Naive thymus-derived CD4-positive, alpha-beta T cell (primary cell): ENCODE data around the gene LRFN4. TPM values are rescaled to one million over a fixed set of nuclear protein-coding genes. Genes with fewer than 3 reads are reported as not detected.

Source experiments
- ATAC-seq: fragments of 150-1000 bp; cut with Tn5 transposase; 2 replicates; pipeline ENCODE4 v1.10.0; 2021; ENCODE audit warnings: mild to moderate bottlenecking, moderate library complexity
- CTCF ChIA-PET: fragments of 350-600 bp; sonication (Branson Sonifier 250); formaldehyde crosslinking; loops from one replicate; lab custom pipeline; 2021; ENCODE audit warnings: antibody characterized with exemption; lab: Charles Lee
- POLR2A ChIA-PET: fragments of 350-600 bp; sonication (Branson Sonifier 250); formaldehyde crosslinking; loops from one replicate; lab custom pipeline; 2021; ENCODE audit warnings: antibody characterized with exemption, inconsistent platforms; lab: Charles Lee
- DNase-seq, 9 donors: peaks; one replicate each; pipeline versions ENCODE4 v3.0.0 to v3.0.0-alpha.2; 2020 to 2022; ENCODE audit warnings: mixed read lengths in 1 of 9
- H3K27ac ChIP-seq: one replicate; pipeline ENCODE4 v1.7.0; 2013; ENCODE audit warnings: mild to moderate bottlenecking, low read depth, low read length, moderate library complexity
- H3K27me3 ChIP-seq, 2 donors: one replicate each; pipeline ENCODE4 v1.7.0; 2013; ENCODE audit warnings: low read length in 2 of 2, mild to moderate bottlenecking in 2 of 2, moderate library complexity in 2 of 2; ENCODE audit not compliant: control insufficient read depth in 2 of 2, insufficient read depth in 2 of 2
- H3K36me3 ChIP-seq, 3 experiments: 1 replicate in 2 of 3; 2 replicates in 1 of 3; pipeline ENCODE4 v1.7.0; 2013; ENCODE audit warnings: low read length in 3 of 3, mild to moderate bottlenecking in 3 of 3, moderate library complexity in 1 of 3; ENCODE audit not compliant: insufficient read depth in 3 of 3, control insufficient read depth in 2 of 3
- H3K4me1 ChIP-seq, 2 donors: one replicate each; pipeline ENCODE4 v1.7.0; 2013; ENCODE audit warnings: low read length in 2 of 2, mild to moderate bottlenecking in 2 of 2, moderate library complexity in 1 of 2; ENCODE audit not compliant: control insufficient read depth in 2 of 2, insufficient read depth in 2 of 2
- H3K4me3 ChIP-seq: 2 replicates; pipeline ENCODE4 v1.7.0; 2013; ENCODE audit warnings: mild to moderate bottlenecking, low read length
- H3K9me3 ChIP-seq, 3 experiments: 1 replicate in 2 of 3; 2 replicates in 1 of 3; pipeline ENCODE4 v1.7.0; 2013; ENCODE audit warnings: low read length in 3 of 3; ENCODE audit not compliant: control insufficient read depth in 2 of 3
- H3K27ac Mint-ChIP-seq, 9 donors: one replicate each; pipeline ENCODE4 v1.8.0; 2020 to 2022; ENCODE audit warnings: mixed read lengths in 9 of 9, mild to moderate bottlenecking in 8 of 9, moderate library complexity in 5 of 9, inconsistent platforms in 2 of 9
- H3K27me3 Mint-ChIP-seq, 5 donors: one replicate each; pipeline ENCODE4 v1.8.0; 2021 to 2022; ENCODE audit warnings: mixed read lengths in 5 of 5, mild to moderate bottlenecking in 1 of 5
- H3K36me3 Mint-ChIP-seq, 5 donors: one replicate each; pipeline ENCODE4 v1.8.0; 2020 to 2022; ENCODE audit warnings: mixed read lengths in 5 of 5, mild to moderate bottlenecking in 3 of 5, inconsistent platforms in 1 of 5
- H3K4me1 Mint-ChIP-seq, 7 donors: one replicate each; pipeline ENCODE4 v1.8.0; 2020 to 2022; ENCODE audit warnings: mixed read lengths in 7 of 7, mild to moderate bottlenecking in 3 of 7, inconsistent platforms in 1 of 7
- H3K4me3 Mint-ChIP-seq, 10 donors: one replicate each; pipeline ENCODE4 v1.8.0; 2020 to 2022; ENCODE audit warnings: mild to moderate bottlenecking in 10 of 10, mixed read lengths in 10 of 10, moderate library complexity in 6 of 10, inconsistent platforms in 2 of 10
- H3K9me3 Mint-ChIP-seq, 11 donors: one replicate each; pipeline ENCODE4 v1.8.0; 2020 to 2022; ENCODE audit warnings: mixed read lengths in 11 of 11, mild to moderate bottlenecking in 4 of 11, inconsistent platforms in 1 of 11, moderate library complexity in 1 of 11
- intact Hi-C, 2 donors: fragments of 100-400 bp; cut with micrococcal nuclease; formaldehyde crosslinking; loops; one replicate each; pipeline ENCODE4 v1.15.1; 2023
- polyA plus RNA-seq, 2 donors: library from polyadenylated mRNA; unstranded; fragments of 300-500 nt; fragmentation: Illumina TruSeq; gene quantifications; one replicate each; pipeline ENCODE4 v1.2.3, GENCODE V29; 2021
- total RNA-seq, 6 experiments: library from RNA in 5 of 6; stranded (reverse) in 5 of 6; gene quantifications; 1 replicate in 5 of 6; 2 replicates in 1 of 6; pipeline ENCODE4 v1.2.3 and lab custom pipeline; 2021 to 2026

The LRFN4 gene
- total and polyA plus RNA-seq, 7 experiments from 2014 or later: 0.84 to 21.2 (median 1.6) TPM; not detected in 2

DNA sequence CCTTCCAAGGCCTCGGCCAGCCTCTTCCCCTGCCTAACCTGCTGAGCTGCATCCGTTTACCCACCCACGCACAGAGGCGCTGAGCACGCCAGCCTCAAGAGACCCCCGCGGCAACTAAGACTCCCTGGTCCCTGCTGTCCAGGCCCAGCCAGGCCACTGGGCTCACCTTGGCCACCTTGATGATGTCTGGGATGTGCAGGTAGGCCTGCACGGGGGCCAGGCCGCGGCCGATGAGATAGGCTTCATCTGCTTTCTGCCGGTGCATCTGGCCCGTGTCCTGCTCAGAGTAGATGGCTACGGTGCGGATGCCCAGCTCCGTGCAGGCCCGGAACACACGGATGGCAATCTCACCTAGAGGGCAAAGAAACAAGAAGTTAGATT is 14.6 kb downstream of the LRFN4 start:
- Histone ChIP-seq H3K27ac (no peak overlapping the region), H3K4me3 (no peak overlapping the region), H3K4me1 (peaks cover 0 to 7% of the 10 kb centered on the region in 2 donors), H3K36me3 (peaks cover 0 to 15% (median 0%) of the 10 kb centered on the region in 3 experiments), H3K9me3 (no peaks in the 10 kb centered on the region), H3K27me3 (no peaks in the 10 kb centered on the region)
- peaks cover 0 to 13% (median 9%) of the 10 kb centered on the region in 7 donors for H3K4me1 Mint-ChIP-seq
- ATAC-seq: no peak
- peaks cover 0 to 9% (median 0%) of the 10 kb centered on the region in 5 donors for H3K36me3 Mint-ChIP-seq
- H3K27ac Mint-ChIP-seq: no peak overlapping the region
- intact Hi-C loops: no loop called here
- no peak for DNase-seq
- ChIA-PET CTCF (no interaction called here), POLR2A (no interaction called here)
- H3K27me3 Mint-ChIP-seq: peaks cover 0 to 4% (median 0%) of the 10 kb centered on the region in 5 donors
- no peaks in the 10 kb centered on the region for H3K9me3 Mint-ChIP-seq
- H3K4me3 Mint-ChIP-seq: no peak overlapping the region

- Histone ChIP-seq H3K4me1 (no peaks in the 10 kb centered on the region), H3K27me3 (no peaks in the 10 kb centered on the region), H3K4me3 (no peak overlapping the region), H3K9me3 (no peaks in the 10 kb centered on the region), H3K36me3 (peaks cover 0 to 15% (median 0%) of the 10 kb centered on the region in 3 experiments), H3K27ac (no peak overlapping the region)
- intact Hi-C loops: no loop called here
- Mint-ChIP-seq H3K27ac (no peak overlapping the region), H3K9me3 (no peaks in the 10 kb centered on the region), H3K36me3 (peaks cover 0 to 9% (median 0%) of the 10 kb centered on the region in 5 donors), H3K27me3 (peaks cover 0 to 4% (median 0%) of the 10 kb centered on the region in 5 donors), H3K4me3 (no peak overlapping the region), H3K4me1 (peaks cover 0 to 5% (median 2%) of the 10 kb centered on the region in 7 donors)
- ChIA-PET POLR2A (no interaction called here), CTCF (no interaction called here)
- no peak for DNase-seq
- no peak for ATAC-seq
These were observed 17.4 kb downstream of the LRFN4 start for GRCh38 chr11:66874232-66874631.

DNA sequence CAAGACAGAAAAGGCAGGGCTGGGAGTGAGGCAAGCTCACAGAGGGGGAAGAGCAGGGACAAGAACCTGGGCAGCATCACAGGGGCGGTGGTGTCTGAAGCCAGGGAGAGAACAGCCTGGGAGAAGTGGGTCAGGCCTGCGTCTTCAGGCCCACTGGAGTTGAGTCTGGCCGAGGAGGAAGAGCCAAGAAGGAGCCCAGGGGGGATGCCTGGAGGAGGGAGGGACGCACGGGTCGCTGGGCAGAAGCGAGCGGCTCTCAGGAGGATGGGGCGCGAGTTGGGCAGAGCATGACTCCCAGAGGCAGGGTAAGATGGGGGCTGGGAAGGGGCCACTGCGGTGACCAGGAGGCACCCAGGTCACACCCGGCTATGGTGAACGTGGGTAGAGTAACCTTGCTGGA is 18.5 kb downstream of the LRFN4 start:
- H3K4me1 Mint-ChIP-seq: peaks cover under 1 to 10% (median 8%) of the 10 kb centered on the region in 7 donors
- Histone ChIP-seq H3K27ac (no peak overlapping the region), H3K9me3 (no peaks in the 10 kb centered on the region), H3K27me3 (no peaks in the 10 kb centered on the region), H3K4me3 (no peak overlapping the region), H3K4me1 (peaks cover 0 to 4% of the 10 kb centered on the region in 2 donors), H3K36me3 (peaks cover 0 to 9% (median 0%) of the 10 kb centered on the region in 3 experiments)
- peaks cover 0 to 9% (median 0%) of the 10 kb centered on the region in 5 donors for H3K36me3 Mint-ChIP-seq
- no peak for ATAC-seq
- peaks cover 0 to 4% (median 0%) of the 10 kb centered on the region in 5 donors for H3K27me3 Mint-ChIP-seq
- CTCF ChIA-PET: no interaction called here
- no peak overlapping the region for H3K27ac Mint-ChIP-seq
- POLR2A ChIA-PET: no interaction called here
- intact Hi-C loops: no loop called here
- no peaks in the 10 kb centered on the region for H3K9me3 Mint-ChIP-seq
- no peak overlapping the region for H3K4me3 Mint-ChIP-seq
- DNase-seq: no peak

- Mint-ChIP-seq H3K27me3 (peaks cover 0 to 4% (median 0%) of the 10 kb centered on the region in 5 donors), H3K36me3 (no peaks in the 10 kb centered on the region), H3K4me3 (no peak overlapping the region), H3K9me3 (no peaks in the 10 kb centered on the region), H3K27ac (no peak overlapping the region), H3K4me1 (peaks cover 8 to 26% (median 20%) of the 10 kb centered on the region in 7 donors)
- Histone ChIP-seq H3K4me1 (peaks cover 0 to 15% of the 10 kb centered on the region in 2 donors), H3K27ac (no peak overlapping the region), H3K27me3 (no peaks in the 10 kb centered on the region), H3K4me3 (no peak overlapping the region), H3K9me3 (no peaks in the 10 kb centered on the region), H3K36me3 (no peaks in the 10 kb centered on the region)
- ChIA-PET POLR2A (interaction anchor here (3.2 kb wide), 1 partner anchor 35 kb away, joined by 8 read pairs; the partner anchor contains the start of gene RCE1), CTCF (no interaction called here)
- ATAC-seq (no peak), DNase-seq (no peak)
- intact Hi-C loops: no loop called here
These were observed 20.9 kb downstream of the LRFN4 start for GRCh38 chr11:66877588-66878385.

GRCh38 chr11:66878474-66878873 is 21.6 kb downstream of the LRFN4 start:
- Histone ChIP-seq H3K4me3 (no peak overlapping the region), H3K27ac (no peak overlapping the region), H3K9me3 (no peaks in the 10 kb centered on the region), H3K27me3 (no peaks in the 10 kb centered on the region), H3K36me3 (no peaks in the 10 kb centered on the region), H3K4me1 (peaks cover 0 to 15% of the 10 kb centered on the region in 2 donors)
- Mint-ChIP-seq H3K4me1 (peaks cover 8 to 33% (median 21%) of the 10 kb centered on the region in 7 donors), H3K27me3 (peaks cover 0 to 4% (median 0%) of the 10 kb centered on the region in 5 donors), H3K27ac (no peak overlapping the region), H3K9me3 (no peaks in the 10 kb centered on the region), H3K36me3 (no peaks in the 10 kb centered on the region), H3K4me3 (no peak overlapping the region)
- ChIA-PET CTCF (no interaction called here), POLR2A (interaction anchor here (3.2 kb wide), 1 partner anchor 35 kb away, joined by 8 read pairs; the partner anchor contains the start of gene RCE1)
- ATAC-seq: no peak
- intact Hi-C loops: no loop called here
- DNase-seq: no peak

DNA sequence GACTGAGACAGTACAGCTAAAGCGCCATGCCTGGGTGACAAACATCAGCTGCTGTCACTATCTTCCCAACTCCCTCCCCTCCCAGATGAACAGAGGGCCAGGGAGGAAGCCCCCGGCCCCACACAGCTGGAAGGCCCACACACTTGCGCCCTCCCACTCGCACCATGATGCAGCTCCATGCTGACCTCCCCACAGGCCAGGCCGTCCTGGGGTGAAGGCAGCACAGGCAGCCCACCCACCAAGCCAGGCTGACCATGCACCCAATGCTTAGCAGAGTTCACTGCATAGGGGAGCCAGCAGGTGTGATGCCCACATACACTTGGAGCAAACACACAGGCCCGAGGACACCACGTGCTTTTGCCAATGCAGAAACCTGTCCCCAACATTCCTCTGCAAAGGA is 22.1 kb downstream of the LRFN4 start:
- Histone ChIP-seq H3K4me1 (peaks cover 0 to 15% of the 10 kb centered on the region in 2 donors), H3K36me3 (no peaks in the 10 kb centered on the region), H3K9me3 (no peaks in the 10 kb centered on the region), H3K27me3 (no peaks in the 10 kb centered on the region), H3K27ac (no peak overlapping the region), H3K4me3 (no peak overlapping the region)
- Mint-ChIP-seq H3K36me3 (no peaks in the 10 kb centered on the region), H3K4me1 (peaks cover 8 to 34% (median 21%) of the 10 kb centered on the region in 7 donors), H3K27me3 (peaks cover 0 to 4% (median 0%) of the 10 kb centered on the region in 5 donors), H3K27ac (no peak overlapping the region), H3K9me3 (no peaks in the 10 kb centered on the region), H3K4me3 (no peak overlapping the region)
- intact Hi-C loops: no loop called here
- ChIA-PET POLR2A (interaction anchor here (3.2 kb wide), 1 partner anchor 36 kb away, joined by 8 read pairs; the partner anchor contains the start of gene RCE1), CTCF (no interaction called here)
- ATAC-seq (no peak), DNase-seq (no peak)
